ENCODE data around the gene KCNJ1.

Gene KCNJ1

GRCh38 chr11:128854841-128855240, 12.3 kb downstream of the KCNJ1 start:
- FAIRE-seq (no peak), DNase-seq (ENCODE audit: insufficient read length, low spot score) (no peak)

DNA sequence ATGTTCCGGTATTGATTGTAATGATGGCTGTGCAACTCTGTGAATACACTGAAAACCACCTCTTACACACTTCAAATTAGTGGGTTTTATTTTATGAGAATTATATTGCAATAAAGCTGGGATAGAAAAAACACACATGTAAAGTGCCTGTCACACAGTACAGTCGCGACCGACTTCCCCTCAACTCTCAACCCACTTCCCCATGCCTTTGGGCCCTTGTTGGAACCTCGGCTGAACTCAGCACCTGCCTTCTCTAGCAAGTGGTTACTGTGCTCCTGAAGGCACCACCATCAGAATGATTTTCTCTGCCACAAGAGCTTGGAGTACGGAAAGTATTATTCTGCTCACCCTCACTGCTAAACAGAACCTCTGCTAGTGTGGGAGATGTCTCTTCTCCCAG, 13.5 kb downstream of the KCNJ1 start:
- DNase-seq (ENCODE audit: insufficient read length, low spot score) (no peak), FAIRE-seq (no peak)

GRCh38 chr11:128852327-128853023, 14.6 kb downstream of the KCNJ1 start:
- DNase-seq (ENCODE audit: insufficient read length, low spot score) (no peak), FAIRE-seq (no peak)

DNA sequence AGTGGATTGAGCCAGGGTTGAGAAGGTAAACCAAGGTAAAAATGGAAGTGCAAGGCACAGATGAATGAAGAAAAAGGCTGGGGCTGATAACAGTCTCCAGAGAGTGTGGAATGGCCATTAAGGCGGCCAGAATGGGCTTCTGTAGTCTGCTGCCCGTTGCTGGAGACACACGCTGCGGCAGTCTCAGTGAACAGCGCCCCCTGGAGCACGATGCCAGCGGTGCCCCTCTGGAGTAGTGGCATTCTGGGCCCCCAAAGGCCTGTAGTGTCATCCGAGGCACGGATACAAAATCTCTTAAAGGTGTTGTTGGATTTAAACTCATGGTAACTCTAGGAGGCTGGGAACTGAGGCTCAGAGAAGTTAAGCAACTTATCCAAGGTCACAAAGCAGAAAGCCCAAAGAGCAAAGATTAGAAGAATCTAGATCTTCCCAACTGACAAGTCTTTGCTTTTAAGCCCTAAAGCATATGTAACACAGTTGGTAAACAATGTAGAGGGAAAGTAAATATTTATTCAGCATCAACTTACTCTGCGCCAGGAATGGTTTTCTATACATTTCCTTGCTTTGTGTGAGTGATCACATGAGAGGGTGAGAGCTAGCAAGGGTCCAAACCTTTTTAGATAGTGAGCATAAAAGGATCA, 18.2 kb downstream of the KCNJ1 start:
- FAIRE-seq (no peak), DNase-seq (ENCODE audit: insufficient read length, low spot score) (peak; percentile 10)

- FAIRE-seq = no peak
- DNase-seq (ENCODE audit: insufficient read length, low spot score) = no peak
These were observed 20.1 kb downstream of the KCNJ1 start for GRCh38 chr11:128846985-128847384.

DNA sequence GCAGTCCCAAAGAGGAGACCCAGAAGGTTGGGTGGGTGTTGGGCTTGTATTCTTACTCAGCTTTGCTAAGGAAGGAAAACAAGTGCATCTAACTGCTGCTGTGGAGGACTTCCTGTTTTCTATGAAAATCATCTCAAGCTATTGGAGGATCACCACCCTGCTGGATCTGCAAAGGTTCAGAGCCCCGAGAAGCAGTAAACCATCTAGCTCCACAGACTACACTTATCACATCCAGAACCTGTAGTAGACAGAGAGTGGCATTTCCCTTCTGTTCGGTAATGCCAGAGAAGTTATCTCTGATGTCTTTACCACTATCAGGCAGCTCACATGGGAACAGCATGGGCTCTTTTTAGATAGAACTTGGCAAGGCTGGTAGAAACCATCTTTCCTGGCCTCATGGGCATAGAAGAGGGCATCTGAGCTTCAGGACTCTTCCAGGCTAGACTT, 21.7 kb downstream of the KCNJ1 start:
- DNase-seq (ENCODE audit: insufficient read length, low spot score) (no peak), FAIRE-seq (no peak)

- FAIRE-seq (no peak), DNase-seq (ENCODE audit: insufficient read length, low spot score) (no peak)
These were observed 23.8 kb downstream of the KCNJ1 start for GRCh38 chr11:128843198-128843785.

DNA sequence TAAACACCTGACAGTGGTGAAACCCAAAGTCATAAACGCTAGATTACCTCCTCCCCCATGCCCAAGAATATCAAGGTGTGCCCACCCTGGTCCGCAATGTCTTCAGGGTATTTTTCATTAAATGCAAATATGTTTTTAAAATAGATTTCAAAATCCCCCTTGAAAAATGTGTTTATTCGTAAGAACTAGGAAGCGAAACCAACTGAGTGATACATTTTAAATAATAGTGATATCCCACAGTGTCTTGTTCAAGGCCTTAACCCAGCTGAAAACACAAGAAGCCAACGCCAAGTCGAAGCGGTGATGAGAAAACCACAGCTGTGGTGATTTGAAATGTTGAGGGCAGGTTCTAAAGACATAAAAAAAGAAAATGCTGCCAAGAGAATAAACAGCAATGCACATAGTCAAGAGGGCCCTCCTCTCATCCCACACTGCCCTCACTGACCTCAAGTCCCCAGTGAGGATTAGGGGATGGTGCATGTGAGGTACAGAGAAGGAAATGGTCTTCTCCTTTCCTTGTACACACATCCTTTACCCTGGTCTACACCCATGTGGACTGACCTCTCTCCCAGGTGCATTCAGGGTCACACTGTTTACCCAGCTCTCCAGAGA, 25.5 kb downstream of the KCNJ1 start:
- no peak for DNase-seq (ENCODE audit: insufficient read length, low spot score)
- FAIRE-seq = no peak

DNA sequence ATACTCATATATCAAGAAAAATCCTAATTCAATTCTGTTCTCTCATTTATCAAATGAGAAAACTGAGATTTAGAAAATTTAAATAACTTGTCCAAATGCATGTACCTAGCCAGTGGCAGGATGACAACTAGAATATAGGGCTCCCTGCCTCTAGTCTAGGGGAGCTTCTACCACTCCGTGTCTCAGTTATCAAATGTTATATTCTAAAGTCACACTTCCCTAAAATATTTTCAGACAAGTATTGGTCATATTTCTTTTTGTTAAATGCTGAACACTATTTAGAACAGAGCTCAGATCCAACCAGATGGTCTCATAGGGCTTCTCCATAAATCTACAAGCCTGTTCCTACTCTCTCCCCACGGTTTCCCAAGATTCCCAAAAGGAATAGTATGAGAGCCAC, 26.3 kb downstream of the KCNJ1 start:
- DNase-seq (ENCODE audit: insufficient read length, low spot score) (no peak), FAIRE-seq (no peak)

DNA sequence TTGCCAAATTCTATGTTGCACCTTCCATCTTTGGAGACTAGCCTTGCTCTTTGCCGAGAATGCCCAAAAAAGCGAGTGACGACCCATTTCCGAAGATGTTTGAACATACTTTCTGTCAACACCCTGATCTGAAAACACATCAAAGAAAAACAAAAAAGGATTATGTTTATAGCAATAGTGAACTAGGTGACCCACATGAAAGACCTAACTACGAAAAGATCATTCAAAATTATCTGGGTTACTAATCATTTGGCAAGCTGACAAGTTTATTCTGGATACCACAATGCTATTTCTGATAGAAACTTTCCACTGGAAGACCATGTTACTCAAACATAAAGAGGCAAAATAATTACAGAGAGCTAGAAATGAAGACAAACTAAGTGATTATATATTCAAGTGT, 27.0 kb downstream of the KCNJ1 start:
- DNase-seq (ENCODE audit: insufficient read length, low spot score) (no peak), FAIRE-seq (no peak)

- FAIRE-seq = no peak
- no peak for DNase-seq (ENCODE audit: insufficient read length, low spot score)
These were observed 28.0 kb downstream of the KCNJ1 start for GRCh38 chr11:128839081-128839480.

GRCh38 chr11:128837627-128838026, 29.5 kb downstream of the KCNJ1 start:
- DNase-seq (ENCODE audit: insufficient read length, low spot score) (no peak), FAIRE-seq (no peak)

- FAIRE-seq = no peak
- no peak for DNase-seq (ENCODE audit: insufficient read length, low spot score)
These were observed 31.2 kb downstream of the KCNJ1 start for GRCh38 chr11:128835741-128836430.

GRCh38 chr11:128834157-128834556, 32.9 kb downstream of the KCNJ1 start:
- FAIRE-seq (no peak), DNase-seq (ENCODE audit: insufficient read length, low spot score) (no peak)

GRCh38 chr11:128832121-128832497, 35.0 kb downstream of the KCNJ1 start:
- no peak for FAIRE-seq

DNA sequence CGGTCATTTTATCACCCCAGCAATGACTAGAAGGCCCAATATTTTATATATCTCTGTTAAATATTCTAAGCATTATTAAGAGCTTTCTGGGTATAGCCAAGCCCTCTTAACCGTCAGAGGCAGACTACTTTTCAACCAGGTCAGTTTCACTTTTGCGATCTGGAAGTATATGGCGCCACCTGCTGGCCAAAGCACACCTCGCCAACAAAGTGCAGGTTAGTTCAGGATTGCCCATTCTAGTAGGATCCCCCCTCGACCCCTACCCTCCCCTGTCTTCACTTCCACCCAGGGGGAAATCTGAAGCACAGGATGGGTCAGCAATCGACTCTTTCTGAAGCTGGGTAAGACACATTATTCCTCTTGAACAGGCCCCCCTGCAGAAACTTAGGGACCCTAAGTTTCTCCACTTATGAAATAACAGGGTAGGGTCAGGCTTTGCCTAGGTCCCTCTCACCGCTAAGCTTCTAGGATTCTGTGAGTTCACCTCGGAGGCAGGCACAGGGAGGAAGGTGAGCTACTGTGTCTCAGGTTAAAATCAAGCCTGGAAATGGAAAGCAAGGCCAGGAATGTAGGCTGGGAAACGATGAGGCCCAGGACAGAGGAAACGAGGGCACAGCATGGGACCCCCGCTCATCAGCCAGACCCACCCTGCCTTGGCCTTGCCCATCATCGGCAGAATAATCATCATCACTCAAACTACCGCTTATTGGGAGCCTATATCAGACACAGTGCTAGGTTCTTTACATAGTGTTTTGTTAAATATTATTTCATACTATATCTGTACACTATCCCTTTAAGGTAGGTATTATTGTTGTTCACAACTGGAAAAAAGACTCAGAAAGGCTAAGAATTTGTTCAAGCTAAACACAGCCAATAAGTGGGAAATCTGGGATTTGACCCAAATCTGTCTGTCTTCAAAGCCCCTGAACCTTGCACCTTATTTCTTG, 35.6 kb downstream of the KCNJ1 start:
- no peak for FAIRE-seq
- DNase-seq (ENCODE audit: insufficient read length, low spot score) = peak; percentile 59

More at GRCh38 chr11:128832121-128832497, 35.0 kb downstream of the KCNJ1 start:
- no peak for DNase-seq (ENCODE audit: insufficient read length, low spot score)

DNA sequence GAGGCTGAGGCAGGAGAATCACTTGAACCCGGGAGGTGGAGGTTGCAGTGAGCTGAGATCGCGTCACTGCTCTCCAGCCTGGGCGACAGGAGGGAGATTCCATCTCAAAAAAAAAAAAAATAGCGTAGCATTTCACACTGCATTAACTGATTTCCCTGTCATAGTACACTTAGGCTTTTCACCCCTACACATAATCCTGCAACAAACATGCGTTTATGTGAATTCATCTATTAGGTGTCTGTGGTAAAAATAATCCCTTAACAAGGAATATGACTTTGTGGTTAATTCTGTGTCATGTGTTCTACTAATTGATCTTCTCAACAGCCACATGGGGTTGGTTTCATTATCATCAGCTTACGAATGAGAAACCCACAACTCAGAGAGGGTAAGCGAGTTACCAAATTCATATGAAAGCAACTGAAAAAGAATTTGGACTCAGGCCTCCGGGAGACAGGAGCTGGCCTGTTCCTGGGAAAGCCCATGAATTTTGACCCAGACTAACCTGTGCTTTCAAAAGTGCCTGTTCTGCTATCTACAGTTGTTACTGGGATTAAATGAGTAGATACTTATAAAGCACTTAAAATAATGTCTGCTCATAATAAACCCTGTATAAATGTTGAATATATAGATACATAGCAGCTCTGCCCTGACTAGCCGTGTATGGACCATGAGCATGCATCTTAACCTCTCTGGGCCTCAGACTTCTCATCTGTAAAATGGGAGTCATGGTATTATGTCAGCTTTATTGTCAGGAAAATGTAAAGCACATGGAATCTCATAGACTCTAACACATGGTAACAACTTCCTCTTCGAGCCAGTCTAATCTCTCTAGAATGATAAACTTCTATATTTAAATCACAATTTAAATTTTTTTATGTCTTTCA, 36.6 kb downstream of the KCNJ1 start:
- no peak for FAIRE-seq
- DNase-seq (ENCODE audit: insufficient read length, low spot score) = no peak

DNA sequence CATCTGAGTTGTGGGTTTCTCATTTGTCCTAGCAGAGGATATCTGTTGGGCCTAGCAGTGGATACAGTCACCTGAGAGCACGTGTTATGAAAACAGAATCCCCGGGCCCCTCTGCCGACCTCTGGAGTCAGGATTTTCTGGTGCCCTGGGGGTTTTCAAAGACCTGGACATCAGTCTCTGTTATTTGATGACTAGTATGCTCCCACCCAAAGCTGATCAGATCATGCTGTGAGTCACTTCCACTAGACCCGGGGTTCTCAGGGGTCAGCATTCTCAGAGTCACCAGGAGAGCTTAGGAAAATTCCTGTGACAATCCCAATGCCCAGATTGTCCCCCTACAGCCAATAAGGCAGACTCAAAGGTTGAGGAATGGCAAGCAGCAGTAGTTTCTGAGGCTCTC, 38.7 kb downstream of the KCNJ1 start:
- FAIRE-seq (no peak), DNase-seq (ENCODE audit: insufficient read length, low spot score) (no peak)

Measured in HTR-8/SVneo (cell line).